ENCODE data around the gene FLCN.

- no peak for TF ChIP-seq POLR2A (IDR thresholded peaks at IDR 0.05)
- no peak for TF ChIP-seq CTCF (IDR thresholded peaks at IDR 0.05)
These were observed 5.3 kb upstream of the FLCN start for GRCh38 chr17:17242246-17242645.

Data from adrenal gland (tissue), 5 donors.